ENCODE results near the gene TBCD.

TBCD gene

DNA sequence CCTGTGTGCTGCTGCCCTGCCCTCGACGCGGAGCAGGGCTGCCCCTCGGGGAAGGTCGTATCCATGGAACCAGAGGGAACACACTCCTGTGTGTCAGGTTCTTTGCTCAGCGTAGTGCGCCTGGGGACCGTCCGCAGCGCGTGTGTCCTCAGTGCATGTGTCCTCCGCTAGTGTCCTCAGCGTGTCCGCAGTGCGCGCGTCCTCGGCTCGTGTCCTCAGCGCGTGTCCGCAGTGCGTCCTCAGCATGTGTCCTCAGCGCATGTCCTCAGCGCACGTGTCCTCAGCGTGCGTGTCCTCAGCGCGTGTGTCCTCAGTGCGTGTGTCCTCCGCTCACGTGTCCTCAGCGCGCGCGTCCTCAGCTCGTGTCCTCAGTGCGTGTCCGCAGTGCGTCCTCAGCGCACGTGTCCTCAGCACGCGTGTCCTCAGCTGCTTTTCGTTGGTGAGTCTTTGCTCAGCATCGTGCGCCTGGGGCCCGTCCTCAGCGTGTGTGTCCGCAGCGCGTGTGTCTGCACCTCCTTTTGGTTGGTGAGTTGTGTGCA is 147.2 kb downstream of the TBCD start:
- DNase-seq (ENCODE audit: low read depth in 1 of 2, low spot score in 1 of 2): no peak

GRCh38 chr17:82899941-82900340 is 148.1 kb downstream of the TBCD start:
- no peak for DNase-seq (ENCODE audit: low read depth in 1 of 2, low spot score in 1 of 2)

DNA sequence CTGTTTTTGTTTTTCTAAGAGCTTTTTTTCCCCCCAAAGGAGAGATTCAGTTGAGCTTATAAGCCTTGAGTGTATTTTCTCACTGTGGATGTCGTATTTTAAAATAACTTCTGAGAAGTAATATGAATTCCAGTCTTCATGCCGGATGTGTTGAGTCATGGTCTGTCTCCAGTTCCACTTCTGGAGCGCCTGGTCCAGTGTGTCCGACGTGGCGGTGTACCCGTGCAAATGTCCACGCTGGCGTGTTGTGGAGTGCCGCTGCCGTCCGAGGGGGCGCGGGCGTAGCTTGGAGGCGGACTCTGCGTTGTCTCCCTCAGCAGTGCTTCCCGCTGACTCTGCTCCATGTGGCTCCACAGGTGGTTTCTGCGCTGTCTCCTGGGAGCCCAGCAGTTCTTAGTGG is 148.9 kb downstream of the TBCD start:
- DNase-seq (ENCODE audit: low read depth in 1 of 2, low spot score in 1 of 2): no peak

- DNase-seq (ENCODE audit: low read depth in 1 of 2, low spot score in 1 of 2): no peak
Observed at GRCh38 chr17:82901356-82901755, 149.5 kb downstream of the TBCD start.

GRCh38 chr17:82901856-82902255 is 150.0 kb downstream of the TBCD start:
- DNase-seq (ENCODE audit: low read depth in 1 of 2, low spot score in 1 of 2): no peak

- DNase-seq (ENCODE audit: low read depth in 1 of 2, low spot score in 1 of 2): no peak
Observed at GRCh38 chr17:82902972-82903874, 151.4 kb downstream of the TBCD start.

DNA sequence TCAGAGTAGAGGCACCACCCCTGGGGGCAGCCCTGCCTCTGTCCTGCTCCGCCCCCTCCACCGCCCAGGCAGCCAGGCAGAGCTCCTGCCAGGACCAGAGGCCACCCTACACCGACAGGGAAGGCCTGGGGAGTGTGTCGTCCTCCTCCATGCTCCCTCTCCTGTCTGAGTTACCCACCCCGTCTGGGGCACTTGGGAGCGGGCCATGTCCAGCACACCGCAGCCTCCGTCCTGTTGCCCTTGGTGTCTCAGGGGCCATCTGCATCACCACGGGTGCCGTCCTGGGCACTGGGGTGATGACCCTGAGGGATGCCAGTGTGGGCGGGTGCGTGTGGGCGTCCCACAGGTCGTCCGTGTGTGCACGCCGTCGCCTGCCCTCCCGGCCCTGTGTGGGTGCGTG is 153.3 kb downstream of the TBCD start:
- no peak for DNase-seq (ENCODE audit: low read depth in 1 of 2, low spot score in 1 of 2)

DNA sequence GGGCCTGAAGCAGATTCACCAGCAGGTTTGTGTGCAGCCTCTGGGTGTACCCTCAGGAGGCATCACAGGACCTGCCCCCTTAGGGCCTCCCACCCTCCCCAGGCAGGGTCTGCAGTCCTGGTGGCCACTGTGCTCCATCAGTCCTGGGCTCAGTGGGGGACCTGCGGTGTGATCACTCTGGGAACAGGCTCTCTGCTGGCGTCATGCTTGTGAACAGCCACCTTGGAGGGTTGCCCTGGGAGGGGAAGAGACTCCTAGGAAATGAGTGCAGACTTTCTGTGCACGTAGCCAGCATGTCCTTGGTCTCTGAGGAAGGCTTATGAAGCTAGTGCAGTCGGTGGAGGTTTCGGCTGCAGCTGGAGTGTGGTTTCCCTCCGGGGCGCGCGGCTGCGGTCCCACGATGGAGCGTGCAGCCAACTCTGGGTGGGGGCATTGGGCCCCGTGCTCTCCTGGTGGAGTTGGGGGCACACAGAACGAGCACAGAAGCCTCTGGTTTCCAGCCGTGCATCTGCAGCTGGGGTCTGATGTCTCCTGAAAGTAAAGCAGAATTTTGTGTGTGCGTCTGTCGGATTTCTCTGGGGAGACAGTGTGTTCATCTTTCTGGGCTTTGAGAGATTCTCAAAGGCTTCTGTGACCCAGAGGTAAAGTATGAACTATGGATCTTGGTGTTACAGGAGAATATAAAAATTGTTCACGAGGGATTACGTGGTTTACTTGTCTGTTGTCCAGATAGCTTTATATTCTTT is 156.1 kb downstream of the TBCD start:
- DNase-seq (ENCODE audit: low read depth in 1 of 2, low spot score in 1 of 2): no peak

GRCh38 chr17:82908543-82909160 is 156.8 kb downstream of the TBCD start:
- no peak for DNase-seq (ENCODE audit: low read depth in 1 of 2, low spot score in 1 of 2)

DNA sequence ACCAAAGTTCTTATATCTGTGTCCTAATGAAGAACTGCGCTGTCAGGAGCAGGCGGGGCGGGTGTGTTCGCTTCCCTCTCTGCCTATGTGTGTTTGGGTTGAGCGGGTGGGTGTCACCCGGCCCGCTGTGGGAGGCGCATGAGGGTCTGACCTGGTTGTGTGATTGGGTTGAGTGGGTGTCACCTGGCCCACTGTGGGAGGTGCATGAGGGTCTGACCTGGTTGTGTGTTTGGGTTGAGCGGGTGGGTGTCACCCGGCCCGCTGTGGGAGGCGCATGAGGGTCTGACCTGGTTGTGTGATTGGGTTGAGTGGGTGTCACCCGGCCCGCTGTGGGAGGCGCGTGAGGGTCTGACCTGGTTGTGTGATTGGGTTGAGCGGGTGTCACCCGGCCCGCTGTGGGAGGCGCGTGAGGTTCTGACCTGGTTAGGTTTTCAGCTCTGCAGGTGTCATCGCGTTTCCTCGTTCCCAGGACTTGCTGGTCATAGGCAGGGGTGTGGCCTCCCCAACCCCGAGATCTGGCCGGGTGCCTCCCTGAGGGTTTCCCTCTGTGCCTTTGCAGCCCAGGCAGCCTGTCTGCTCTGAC is 157.5 kb downstream of the TBCD start:
- DNase-seq (ENCODE audit: low read depth in 1 of 2, low spot score in 1 of 2): no peak

- DNase-seq (ENCODE audit: low read depth in 1 of 2, low spot score in 1 of 2): no peak
Observed at GRCh38 chr17:82910041-82910481, 158.2 kb downstream of the TBCD start.

GRCh38 chr17:82910770-82911169 is 158.9 kb downstream of the TBCD start:
- DNase-seq (ENCODE audit: low read depth in 1 of 2, low spot score in 1 of 2): no peak

DNA sequence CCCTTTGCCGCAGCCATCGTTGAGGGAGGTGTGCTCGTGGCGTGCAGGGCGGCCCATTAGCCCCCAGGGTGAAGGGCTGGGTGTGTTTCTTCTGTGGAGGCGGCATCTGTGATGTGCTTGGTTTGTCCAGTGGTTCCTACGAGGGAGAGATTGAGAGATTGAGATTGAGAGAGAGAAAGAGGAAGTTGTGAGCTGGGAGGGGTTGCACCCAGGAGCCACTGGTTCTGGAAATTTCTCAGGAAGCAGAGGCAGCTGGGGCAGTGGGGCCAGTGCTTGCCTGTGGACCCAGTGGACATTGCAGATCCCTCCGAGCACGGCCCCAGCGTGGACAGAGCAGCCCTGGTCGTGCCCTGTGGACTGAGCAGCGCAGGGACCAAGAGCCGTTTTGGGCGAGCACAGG is 160.0 kb downstream of the TBCD start:
- no peak for DNase-seq (ENCODE audit: low read depth in 1 of 2, low spot score in 1 of 2)

DNA sequence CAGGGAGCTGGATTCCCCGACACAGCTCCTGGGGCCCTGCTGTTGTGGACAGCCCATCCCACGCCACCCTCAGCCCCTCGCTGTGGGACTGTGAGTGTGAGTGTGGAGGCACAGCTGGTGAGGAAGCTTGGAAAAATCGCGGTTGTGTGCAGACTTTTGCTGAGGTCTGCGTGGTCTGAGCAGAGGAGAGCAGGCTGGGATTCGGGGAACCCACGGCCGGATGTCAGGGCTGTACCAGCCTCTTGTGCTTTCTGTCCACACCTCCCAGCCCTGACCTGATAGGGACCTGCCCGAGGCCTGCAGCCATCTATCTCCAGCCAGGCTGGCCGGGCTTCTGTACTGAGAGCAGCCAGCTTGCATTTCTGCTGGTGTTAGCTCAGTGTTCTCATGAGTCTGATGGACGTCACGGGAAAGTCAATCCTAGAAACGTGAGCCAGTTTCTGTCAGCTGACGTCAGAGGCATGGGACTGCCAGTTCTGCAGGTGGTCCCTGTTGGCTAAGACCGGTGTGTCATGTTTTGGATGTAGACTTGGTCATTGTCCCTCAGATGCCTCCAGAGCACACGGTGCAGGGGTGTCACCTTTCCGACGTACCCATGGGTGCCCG is 160.7 kb downstream of the TBCD start:
- no peak for DNase-seq (ENCODE audit: low read depth in 1 of 2, low spot score in 1 of 2)

DNA sequence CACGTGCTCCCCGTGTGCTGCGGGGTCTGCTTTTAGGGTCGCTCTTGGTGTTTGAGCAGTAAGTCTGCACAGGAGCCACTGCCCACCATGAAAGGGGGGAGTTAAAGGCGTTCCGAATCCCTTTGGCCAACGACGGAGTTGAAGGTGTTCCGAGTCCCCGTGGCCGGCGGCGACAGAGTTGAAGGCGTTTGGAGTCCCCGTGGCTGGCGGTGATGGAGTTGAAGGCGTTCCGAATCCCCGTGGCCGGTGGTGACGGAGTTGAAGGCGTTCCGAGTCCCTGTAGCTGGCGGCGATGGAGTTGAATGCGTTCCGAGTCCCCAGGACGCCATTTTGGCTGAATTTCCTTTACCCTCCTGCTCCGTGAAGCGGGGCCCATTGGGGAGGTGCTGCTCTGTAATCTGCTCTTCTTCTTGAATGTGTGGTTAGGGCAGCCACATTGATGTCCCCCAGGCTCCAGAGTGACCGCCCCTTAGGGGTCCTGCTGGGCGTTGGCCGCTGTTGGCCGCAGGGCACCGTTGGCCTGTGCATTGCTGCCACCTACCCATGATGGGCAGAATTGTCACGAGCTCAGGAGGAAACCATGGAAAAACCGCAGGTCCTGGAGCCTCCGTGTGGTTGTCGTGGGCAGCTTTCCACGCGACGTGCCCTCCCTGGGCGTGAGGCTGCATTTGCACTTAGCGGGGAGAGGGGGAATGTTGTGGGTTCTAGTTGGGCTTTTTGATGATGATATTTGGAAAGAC is 161.6 kb downstream of the TBCD start:
- no peak for DNase-seq (ENCODE audit: low read depth in 1 of 2, low spot score in 1 of 2)

DNA sequence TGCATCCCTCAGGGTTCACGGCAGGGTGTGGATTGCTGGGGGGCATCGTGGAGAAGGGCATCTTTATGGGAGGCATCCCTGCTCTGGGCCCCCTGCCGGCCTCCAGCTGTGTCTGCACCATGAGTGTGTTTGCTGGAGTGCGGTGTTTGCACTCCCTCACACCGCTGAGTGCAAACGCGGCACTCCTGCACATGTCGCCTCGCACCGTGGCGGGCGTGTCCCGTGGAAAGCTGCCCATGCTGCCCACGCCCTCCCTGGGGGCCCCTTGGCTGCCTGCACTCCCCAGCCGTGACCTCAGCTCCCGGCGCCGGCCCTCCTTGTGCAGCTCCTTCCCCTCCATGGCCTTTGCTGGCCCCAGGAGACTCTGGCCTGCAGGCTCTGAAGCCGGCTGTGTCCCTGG is 162.5 kb downstream of the TBCD start:
- DNase-seq (ENCODE audit: low read depth in 1 of 2, low spot score in 1 of 2): no peak

GRCh38 chr17:82915010-82915756 is 163.3 kb downstream of the TBCD start:
- DNase-seq (ENCODE audit: low read depth in 1 of 2, low spot score in 1 of 2): no peak

- no peak for DNase-seq (ENCODE audit: low read depth in 1 of 2, low spot score in 1 of 2)
Observed at GRCh38 chr17:82915757-82916027, 163.8 kb downstream of the TBCD start.

GRCh38 chr17:82917699-82918345 is 166.0 kb downstream of the TBCD start:
- DNase-seq (ENCODE audit: low read depth in 1 of 2, low spot score in 1 of 2): no peak

Data from stimulated activated CD4-positive, alpha-beta T cell treated with anti-CD3 and anti-CD28 coated beads, Interleukin-15, amount 100 ng/mL, for 1 hour (primary cell).